ENCODE measurements around the gene FLRT3.

Gene FLRT3

GRCh38 chr20:14310977-14311627 lies 26.3 kb downstream of the FLRT3 start:
- no peaks in the 10 kb centered on the region for H3K4me1 ChIP-seq (ENCODE audit: control insufficient read depth in 1 of 2, insufficient read depth in 2 of 2, low read length in 2 of 2)
- no peak overlapping the region for H3K27ac ChIP-seq (ENCODE audit: low read depth, low read length)
- H3K79me2 ChIP-seq (ENCODE audit: control insufficient read depth, insufficient read depth, low read length, poor library complexity) = no peaks in the 10 kb centered on the region
- no peak overlapping the region for H4K12ac ChIP-seq (ENCODE audit: low read depth, low read length)
- H3K79me1 ChIP-seq (ENCODE audit: low read length) = no peaks in the 10 kb centered on the region
- WGBS (ENCODE audit: extremely low coverage, insufficient coverage, insufficient read length) = no CpG with 5 or more reads among the region's 5 CpGs
- H2AK5ac ChIP-seq (ENCODE audit: low read length) = no peak overlapping the region
- H3K14ac ChIP-seq (ENCODE audit: low read length) = no peak overlapping the region
- no peak overlapping the region for H2BK120ac ChIP-seq (ENCODE audit: insufficient read depth, low read length, poor library complexity)
- no peak overlapping the region for H2BK5ac ChIP-seq (ENCODE audit: low read depth, low read length, poor library complexity)
- no peak overlapping the region for H3K9ac ChIP-seq (ENCODE audit: low read length)
- no peaks in the 10 kb centered on the region for H3K9me3 ChIP-seq (ENCODE audit: insufficient read depth, low read depth, low read length)
- H2BK12ac ChIP-seq (ENCODE audit: low read length) = no peak overlapping the region
- no peak overlapping the region for H3K4me2 ChIP-seq (ENCODE audit: low read length)
- no peak overlapping the region for H4K91ac ChIP-seq (ENCODE audit: low read depth, low read length)
- no peaks in the 10 kb centered on the region for H3K27me3 ChIP-seq (ENCODE audit: insufficient read depth, low read length)
- H3K23ac ChIP-seq (ENCODE audit: low read length) = no peak overlapping the region
- no peak overlapping the region for H3K4ac ChIP-seq (ENCODE audit: low read depth, low read length)
- no peak for DNase-seq
- H3K36me3 ChIP-seq (ENCODE audit: control insufficient read depth in 1 of 2, insufficient read depth in 2 of 2, low read length in 2 of 2) = no peaks in the 10 kb centered on the region
- H3K4me3 ChIP-seq (ENCODE audit: low read depth, low read length) = no peak overlapping the region
- H4K8ac ChIP-seq (ENCODE audit: low read depth, low read length) = no peak overlapping the region
- H2AFZ ChIP-seq (ENCODE audit: insufficient read depth, low read length, poor library complexity) = no peak overlapping the region
- H3K18ac ChIP-seq (ENCODE audit: low read length) = no peak overlapping the region

GRCh38 chr20:14307956-14308355 lies 29.5 kb downstream of the FLRT3 start:
- Histone ChIP-seq H3K79me2 (ENCODE audit: control insufficient read depth, insufficient read depth, low read length, poor library complexity) (no peaks in the 10 kb centered on the region), H3K4me1 (ENCODE audit: control insufficient read depth in 1 of 2, insufficient read depth in 2 of 2, low read length in 2 of 2) (no peaks in the 10 kb centered on the region), H2AFZ (ENCODE audit: insufficient read depth, low read length, poor library complexity) (no peak overlapping the region), H4K91ac (ENCODE audit: low read depth, low read length) (no peak overlapping the region), H2BK120ac (ENCODE audit: insufficient read depth, low read length, poor library complexity) (no peak overlapping the region), H3K27ac (ENCODE audit: low read depth, low read length) (no peak overlapping the region), H4K8ac (ENCODE audit: low read depth, low read length) (no peak overlapping the region), H2AK5ac (ENCODE audit: low read length) (no peak overlapping the region), H3K27me3 (ENCODE audit: insufficient read depth, low read length) (no peaks in the 10 kb centered on the region), H2BK12ac (ENCODE audit: low read length) (no peak overlapping the region), H3K36me3 (ENCODE audit: control insufficient read depth in 1 of 2, insufficient read depth in 2 of 2, low read length in 2 of 2) (no peaks in the 10 kb centered on the region), H3K4me3 (ENCODE audit: low read depth, low read length) (no peak overlapping the region), H3K79me1 (ENCODE audit: low read length) (no peaks in the 10 kb centered on the region), H4K12ac (ENCODE audit: low read depth, low read length) (no peak overlapping the region), H3K14ac (ENCODE audit: low read length) (no peak overlapping the region), H3K23ac (ENCODE audit: low read length) (no peak overlapping the region), H2BK5ac (ENCODE audit: low read depth, low read length, poor library complexity) (no peak overlapping the region), H3K4me2 (ENCODE audit: low read length) (no peak overlapping the region), H3K4ac (ENCODE audit: low read depth, low read length) (no peak overlapping the region), H3K9me3 (ENCODE audit: insufficient read depth, low read depth, low read length) (no peaks in the 10 kb centered on the region), H3K9ac (ENCODE audit: low read length) (no peak overlapping the region), H3K18ac (ENCODE audit: low read length) (no peak overlapping the region)
- no CpG with 5 or more reads among the region's 2 CpGs for WGBS (ENCODE audit: extremely low coverage, insufficient coverage, insufficient read length)
- no peak for DNase-seq

GRCh38 chr20:14304472-14304871 lies 32.9 kb downstream of the FLRT3 start:
- Histone ChIP-seq H3K9me3 (ENCODE audit: insufficient read depth, low read depth, low read length) (no peaks in the 10 kb centered on the region), H3K9ac (ENCODE audit: low read length) (no peak overlapping the region), H2AFZ (ENCODE audit: insufficient read depth, low read length, poor library complexity) (no peak overlapping the region), H2BK5ac (ENCODE audit: low read depth, low read length, poor library complexity) (no peak overlapping the region), H3K4me2 (ENCODE audit: low read length) (no peak overlapping the region), H3K23ac (ENCODE audit: low read length) (no peak overlapping the region), H3K4ac (ENCODE audit: low read depth, low read length) (no peak overlapping the region), H2AK5ac (ENCODE audit: low read length) (no peak overlapping the region), H3K36me3 (ENCODE audit: control insufficient read depth in 1 of 2, insufficient read depth in 2 of 2, low read length in 2 of 2) (no peaks in the 10 kb centered on the region), H3K4me1 (ENCODE audit: control insufficient read depth in 1 of 2, insufficient read depth in 2 of 2, low read length in 2 of 2) (no peaks in the 10 kb centered on the region), H4K12ac (ENCODE audit: low read depth, low read length) (no peak overlapping the region), H3K18ac (ENCODE audit: low read length) (no peak overlapping the region), H4K8ac (ENCODE audit: low read depth, low read length) (no peak overlapping the region), H3K79me1 (ENCODE audit: low read length) (no peaks in the 10 kb centered on the region), H3K14ac (ENCODE audit: low read length) (no peak overlapping the region), H3K79me2 (ENCODE audit: control insufficient read depth, insufficient read depth, low read length, poor library complexity) (no peaks in the 10 kb centered on the region), H3K27ac (ENCODE audit: low read depth, low read length) (no peak overlapping the region), H3K4me3 (ENCODE audit: low read depth, low read length) (no peak overlapping the region), H3K27me3 (ENCODE audit: insufficient read depth, low read length) (no peaks in the 10 kb centered on the region), H2BK120ac (ENCODE audit: insufficient read depth, low read length, poor library complexity) (no peak overlapping the region), H4K91ac (ENCODE audit: low read depth, low read length) (no peak overlapping the region), H2BK12ac (ENCODE audit: low read length) (no peak overlapping the region)
- no CpG with 5 or more reads among the region's 1 CpG for WGBS (ENCODE audit: extremely low coverage, insufficient coverage, insufficient read length)
- no peak for DNase-seq

- Histone ChIP-seq H3K79me1 (ENCODE audit: low read length) (no peaks in the 10 kb centered on the region), H3K27me3 (ENCODE audit: insufficient read depth, low read length) (no peaks in the 10 kb centered on the region), H2AFZ (ENCODE audit: insufficient read depth, low read length, poor library complexity) (no peak overlapping the region), H2AK5ac (ENCODE audit: low read length) (no peak overlapping the region), H3K9ac (ENCODE audit: low read length) (no peak overlapping the region), H3K36me3 (ENCODE audit: control insufficient read depth in 1 of 2, insufficient read depth in 2 of 2, low read length in 2 of 2) (no peaks in the 10 kb centered on the region), H4K91ac (ENCODE audit: low read depth, low read length) (no peak overlapping the region), H3K23ac (ENCODE audit: low read length) (no peak overlapping the region), H3K4me1 (ENCODE audit: control insufficient read depth in 1 of 2, insufficient read depth in 2 of 2, low read length in 2 of 2) (no peaks in the 10 kb centered on the region), H3K4me2 (ENCODE audit: low read length) (no peak overlapping the region), H4K12ac (ENCODE audit: low read depth, low read length) (no peak overlapping the region), H2BK5ac (ENCODE audit: low read depth, low read length, poor library complexity) (no peak overlapping the region), H2BK120ac (ENCODE audit: insufficient read depth, low read length, poor library complexity) (no peak overlapping the region), H2BK12ac (ENCODE audit: low read length) (no peak overlapping the region), H3K27ac (ENCODE audit: low read depth, low read length) (no peak overlapping the region), H3K4me3 (ENCODE audit: low read depth, low read length) (no peak overlapping the region), H3K14ac (ENCODE audit: low read length) (no peak overlapping the region), H4K8ac (ENCODE audit: low read depth, low read length) (no peak overlapping the region), H3K9me3 (ENCODE audit: insufficient read depth, low read depth, low read length) (no peaks in the 10 kb centered on the region), H3K79me2 (ENCODE audit: control insufficient read depth, insufficient read depth, low read length, poor library complexity) (no peaks in the 10 kb centered on the region), H3K4ac (ENCODE audit: low read depth, low read length) (no peak overlapping the region), H3K18ac (ENCODE audit: low read length) (no peak overlapping the region)
- DNase-seq = no peak
Measured at GRCh38 chr20:14303651-14304050, 33.8 kb downstream of the FLRT3 start.
